ENCODE measurements around the gene CLCF1.

CLCF1 gene

GRCh38 chr11:67365736-67366444 is 7.5 kb downstream of the CLCF1 start:
- Histone ChIP-seq H2BK5ac (ENCODE audit: low read depth, low read length, poor library complexity, severe bottlenecking) (no peak overlapping the region), H2AK5ac (ENCODE audit: low read length, severe bottlenecking) (no peak overlapping the region), H3K9me3 (ENCODE audit: control insufficient read depth, low read length) (no peaks in the 10 kb centered on the region), H2BK120ac (ENCODE audit: low read depth, low read length) (no peak overlapping the region), H3K79me1 (replicated peaks; ENCODE audit: low read length, poor library complexity, severe bottlenecking) (peaks cover 22% of the 10 kb centered on the region), H3K18ac (ENCODE audit: low read depth in 1 of 2, low read length in 2 of 2) (no peak overlapping the region), H3K9ac (ENCODE audit: low read length) (peak overlapping the region; percentile 41), H2BK12ac (ENCODE audit: low read length in 2 of 2) (no peak overlapping the region), H4K8ac (ENCODE audit: low read length) (no peak overlapping the region), H3K4me3 (ENCODE audit: insufficient read depth in 1 of 2, low read depth in 1 of 2, low read length in 2 of 2) (peak overlapping the region in 1 of 2 experiments; percentile 32), H2AFZ (ENCODE audit: low read depth, low read length) (no peak overlapping the region), H4K91ac (ENCODE audit: low read length) (no peak overlapping the region), H3K23ac (ENCODE audit: low read length in 2 of 2) (no peak overlapping the region), H3K4ac (ENCODE audit: low read depth in 1 of 2, low read length in 2 of 2) (no peak overlapping the region), H3K4me2 (ENCODE audit: low read length, poor library complexity, severe bottlenecking) (no peak overlapping the region), H3K4me1 (ENCODE audit: control insufficient read depth, insufficient read depth, low read depth, low read length) (peaks cover 49% of the 10 kb centered on the region), H3K14ac (ENCODE audit: low read length in 2 of 2) (no peak overlapping the region), H3K27ac (ENCODE audit: low read length, poor library complexity, severe bottlenecking) (no peak overlapping the region), H3K36me3 (ENCODE audit: control insufficient read depth in 1 of 2, insufficient read depth in 2 of 2, low read depth in 1 of 2, low read length in 2 of 2) (peaks cover 43 to 55% of the 10 kb centered on the region in 2 experiments), H2BK15ac (ENCODE audit: low read depth, poor library complexity, severe bottlenecking) (no peak overlapping the region), H3K27me3 (ENCODE audit: control insufficient read depth in 1 of 2, insufficient read depth in 1 of 2, low read length in 2 of 2) (no peaks in the 10 kb centered on the region)
- 81% methylated on average over 14 of the region's 14 CpGs for WGBS
- no peak for DNase-seq

DNA sequence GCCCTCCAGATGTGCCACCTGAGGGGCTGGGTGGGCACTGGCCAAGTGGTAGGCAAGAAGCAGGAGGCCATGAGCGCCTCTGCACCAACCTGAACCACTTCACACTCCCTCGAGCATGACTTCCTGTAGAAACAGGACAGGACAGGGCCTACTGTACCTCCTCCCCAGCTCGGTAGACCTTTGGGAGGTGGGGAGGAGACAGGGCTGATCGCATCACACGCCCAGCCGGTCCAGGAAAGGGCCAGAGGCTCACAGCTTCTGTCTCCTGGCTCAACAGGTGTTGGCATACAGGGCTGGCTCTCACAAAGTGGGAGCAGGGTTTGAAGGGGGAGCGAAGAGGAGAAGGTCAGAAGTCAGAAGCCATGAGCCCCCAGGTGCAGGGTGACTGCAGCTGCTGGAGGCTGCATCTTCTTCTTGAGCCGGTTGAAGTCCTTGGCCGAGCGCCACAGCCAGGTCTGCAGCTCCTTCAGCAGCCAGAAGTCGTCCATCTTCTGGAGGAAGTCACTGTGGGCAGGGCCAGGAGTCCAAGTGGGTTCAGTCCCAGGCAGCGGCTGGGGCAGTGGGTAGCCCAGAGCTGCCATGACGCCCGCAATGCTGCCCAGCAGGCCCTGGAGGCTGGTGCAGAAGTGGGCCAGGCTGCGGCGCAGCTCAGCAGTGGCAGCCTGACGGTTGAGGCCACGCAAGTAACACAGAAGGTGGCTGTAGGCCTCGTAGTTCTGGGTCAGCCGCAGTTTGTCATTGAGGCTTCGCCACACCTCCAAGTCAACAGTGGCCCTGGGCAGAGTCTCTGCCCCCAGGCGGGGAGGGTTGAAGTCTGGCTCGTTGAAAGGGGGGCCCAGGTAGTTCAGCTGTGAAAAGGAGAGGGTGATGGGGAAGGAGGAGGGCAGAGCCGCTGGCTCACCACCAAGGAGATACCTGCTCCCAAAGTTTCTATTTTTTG is 8.3 kb downstream of the CLCF1 start:
- DNase-seq = no peak
- H3K9me3 ChIP-seq (ENCODE audit: control insufficient read depth, low read length) = no peaks in the 10 kb centered on the region
- no peak overlapping the region for H2BK15ac ChIP-seq (ENCODE audit: low read depth, poor library complexity, severe bottlenecking)
- H2BK12ac ChIP-seq (ENCODE audit: low read length in 2 of 2) = peak overlapping the region in 1 of 2 experiments; percentile 12
- peaks cover 41% of the 10 kb centered on the region for H3K4me1 ChIP-seq (ENCODE audit: control insufficient read depth, insufficient read depth, low read depth, low read length)
- 94% methylated on average over 22 of the region's 24 CpGs for WGBS
- no peak overlapping the region for H2AFZ ChIP-seq (ENCODE audit: low read depth, low read length)
- no peak overlapping the region for H3K4ac ChIP-seq (ENCODE audit: low read depth in 1 of 2, low read length in 2 of 2)
- no peak overlapping the region for H2BK5ac ChIP-seq (ENCODE audit: low read depth, low read length, poor library complexity, severe bottlenecking)
- H3K23ac ChIP-seq (ENCODE audit: low read length in 2 of 2) = no peak overlapping the region
- no peak overlapping the region for H3K4me3 ChIP-seq (ENCODE audit: insufficient read depth in 1 of 2, low read depth in 1 of 2, low read length in 2 of 2)
- H3K36me3 ChIP-seq (ENCODE audit: control insufficient read depth in 1 of 2, insufficient read depth in 2 of 2, low read depth in 1 of 2, low read length in 2 of 2) = peaks cover 43 to 52% of the 10 kb centered on the region in 2 experiments
- H3K9ac ChIP-seq (ENCODE audit: low read length) = no peak overlapping the region
- H4K91ac ChIP-seq (ENCODE audit: low read length) = peak overlapping the region; percentile 16
- H2AK5ac ChIP-seq (ENCODE audit: low read length, severe bottlenecking) = no peak overlapping the region
- no peak overlapping the region for H4K8ac ChIP-seq (ENCODE audit: low read length)
- no peak overlapping the region for H3K27ac ChIP-seq (ENCODE audit: low read length, poor library complexity, severe bottlenecking)
- H2BK120ac ChIP-seq (ENCODE audit: low read depth, low read length) = no peak overlapping the region
- H3K14ac ChIP-seq (ENCODE audit: low read length in 2 of 2) = no peak overlapping the region
- H3K18ac ChIP-seq (ENCODE audit: low read depth in 1 of 2, low read length in 2 of 2) = no peak overlapping the region
- H3K4me2 ChIP-seq (ENCODE audit: low read length, poor library complexity, severe bottlenecking) = no peak overlapping the region
- peaks cover 22% of the 10 kb centered on the region for H3K79me1 ChIP-seq (replicated peaks; ENCODE audit: low read length, poor library complexity, severe bottlenecking)
- H3K27me3 ChIP-seq (ENCODE audit: control insufficient read depth in 1 of 2, insufficient read depth in 1 of 2, low read length in 2 of 2) = no peaks in the 10 kb centered on the region

DNA sequence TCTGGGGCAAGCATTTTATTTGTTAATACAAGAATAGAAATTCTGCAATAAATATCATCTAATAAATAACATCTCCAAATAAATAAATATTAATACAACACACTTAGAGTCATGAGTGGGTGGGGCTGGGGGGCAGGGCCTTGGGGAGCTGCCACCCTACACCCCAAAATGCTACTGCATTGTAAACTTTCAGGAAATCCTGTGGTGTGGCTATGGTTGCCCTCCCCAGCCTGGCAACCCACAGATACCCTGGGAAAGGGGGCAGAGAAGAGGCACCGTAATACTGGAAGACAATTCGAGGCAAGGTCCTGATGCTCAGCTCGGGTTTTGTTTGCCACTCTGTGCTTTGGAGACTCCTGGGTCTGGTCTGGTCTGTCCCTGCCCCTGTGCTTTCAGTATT is 9.2 kb downstream of the CLCF1 start:
- Histone ChIP-seq H3K9ac (ENCODE audit: low read length) (no peak overlapping the region), H3K4me2 (ENCODE audit: low read length, poor library complexity, severe bottlenecking) (no peak overlapping the region), H3K9me3 (ENCODE audit: control insufficient read depth, low read length) (no peaks in the 10 kb centered on the region), H3K18ac (ENCODE audit: low read depth in 1 of 2, low read length in 2 of 2) (no peak overlapping the region), H3K79me1 (replicated peaks; ENCODE audit: low read length, poor library complexity, severe bottlenecking) (peaks cover 22% of the 10 kb centered on the region), H3K27ac (ENCODE audit: low read length, poor library complexity, severe bottlenecking) (no peak overlapping the region), H3K4me1 (ENCODE audit: control insufficient read depth, insufficient read depth, low read depth, low read length) (peaks cover 32% of the 10 kb centered on the region), H3K23ac (ENCODE audit: low read length in 2 of 2) (no peak overlapping the region), H4K8ac (ENCODE audit: low read length) (no peak overlapping the region), H2BK15ac (ENCODE audit: low read depth, poor library complexity, severe bottlenecking) (no peak overlapping the region), H2BK12ac (ENCODE audit: low read length in 2 of 2) (no peak overlapping the region), H3K14ac (ENCODE audit: low read length in 2 of 2) (no peak overlapping the region), H3K4me3 (ENCODE audit: insufficient read depth in 1 of 2, low read depth in 1 of 2, low read length in 2 of 2) (no peak overlapping the region), H4K91ac (ENCODE audit: low read length) (no peak overlapping the region), H3K4ac (ENCODE audit: low read depth in 1 of 2, low read length in 2 of 2) (no peak overlapping the region), H2AFZ (ENCODE audit: low read depth, low read length) (no peak overlapping the region), H2BK5ac (ENCODE audit: low read depth, low read length, poor library complexity, severe bottlenecking) (no peak overlapping the region), H3K27me3 (ENCODE audit: control insufficient read depth in 1 of 2, insufficient read depth in 1 of 2, low read length in 2 of 2) (no peaks in the 10 kb centered on the region), H2BK120ac (ENCODE audit: low read depth, low read length) (no peak overlapping the region), H3K36me3 (ENCODE audit: control insufficient read depth in 1 of 2, insufficient read depth in 2 of 2, low read depth in 1 of 2, low read length in 2 of 2) (peaks cover 43 to 52% of the 10 kb centered on the region in 2 experiments), H2AK5ac (ENCODE audit: low read length, severe bottlenecking) (no peak overlapping the region)
- no peak for DNase-seq
- WGBS = 99% methylated on average over 3 of the region's 3 CpGs
